Fibroblast of villous mesenchyme (primary cell): ENCODE results near the gene COL1A1. TPM values are rescaled to one million over a fixed set of nuclear protein-coding genes. Genes with fewer than 3 reads are reported as not detected.
A peak's percentile ranks its signal among the peaks of the same experiment; 100 is the strongest.

Experiments used
- DNase-seq: peaks from one replicate; pipeline ENCODE4 v3.0.0-alpha.2; 2010; ENCODE audit warnings: low read depth
- H3K4me3 ChIP-seq: 2 replicates; pipeline ENCODE4 v1.5.1; 2011; ENCODE audit warnings: low read depth, mild to moderate bottlenecking, low read length
- total RNA-seq: library from RNA; depleted of rRNA; stranded (reverse); fragments of >200 nt; gene quantifications from 2 replicates; pipeline ENCODE4 v1.2.3, GENCODE V29; 2012
- TF ChIP-seq, protein P1 (sequence below): IDR thresholded peaks from 2 replicates; pipeline ENCODE4 v1.5.1; 2012; ENCODE audit warnings: low read depth, mild to moderate bottlenecking, low read length; ENCODE audit not compliant: insufficient read depth

The COL1A1 gene
- total RNA-seq, 1 donor: 2,749 TPM

DNA sequence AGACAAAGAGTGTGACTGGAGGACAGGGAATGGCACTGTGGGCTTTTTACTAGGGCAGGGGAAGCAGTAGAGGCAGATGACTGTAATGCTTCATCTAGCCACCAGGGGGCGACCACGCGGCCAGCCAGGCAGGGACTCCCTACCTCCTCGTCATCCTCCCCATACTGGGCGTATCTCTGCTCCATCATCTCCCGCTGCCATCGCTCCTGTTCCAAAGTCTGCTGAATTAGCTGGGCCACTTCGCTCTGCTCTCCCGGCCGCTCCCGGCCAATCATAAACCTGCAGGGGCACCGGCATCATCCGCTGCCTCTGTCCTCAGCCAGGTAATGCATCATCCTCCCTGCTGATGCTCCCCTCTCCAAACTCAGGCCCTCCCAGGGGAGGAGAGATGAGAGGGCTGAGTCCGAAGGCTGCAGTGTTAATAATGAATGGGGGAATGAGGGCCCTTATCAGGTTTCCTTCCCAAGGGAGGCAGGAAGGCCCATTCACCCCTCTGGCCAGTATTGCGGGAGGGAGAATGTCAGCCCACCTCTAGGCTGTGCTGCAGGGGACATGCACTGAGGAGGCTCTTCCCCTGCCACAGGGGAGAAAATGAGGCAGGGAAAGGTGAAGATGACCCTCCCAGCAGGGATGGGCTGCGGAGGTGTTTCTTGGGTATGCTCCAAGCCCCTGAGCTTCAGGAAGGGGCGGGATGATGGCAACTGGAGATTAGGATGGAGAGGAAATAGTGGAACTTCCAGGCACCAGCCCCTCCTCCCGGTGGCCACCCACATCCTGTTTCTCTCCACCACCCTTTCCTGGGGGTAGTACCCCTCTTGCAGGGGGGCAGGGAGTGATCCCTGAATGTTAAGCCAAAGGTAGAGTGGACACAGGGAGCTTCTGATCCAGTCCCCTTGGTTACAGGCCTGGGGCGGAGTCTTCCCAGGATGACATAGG, 61.2 kb downstream of the COL1A1 start:
- TF ChIP-seq, protein P1, sequence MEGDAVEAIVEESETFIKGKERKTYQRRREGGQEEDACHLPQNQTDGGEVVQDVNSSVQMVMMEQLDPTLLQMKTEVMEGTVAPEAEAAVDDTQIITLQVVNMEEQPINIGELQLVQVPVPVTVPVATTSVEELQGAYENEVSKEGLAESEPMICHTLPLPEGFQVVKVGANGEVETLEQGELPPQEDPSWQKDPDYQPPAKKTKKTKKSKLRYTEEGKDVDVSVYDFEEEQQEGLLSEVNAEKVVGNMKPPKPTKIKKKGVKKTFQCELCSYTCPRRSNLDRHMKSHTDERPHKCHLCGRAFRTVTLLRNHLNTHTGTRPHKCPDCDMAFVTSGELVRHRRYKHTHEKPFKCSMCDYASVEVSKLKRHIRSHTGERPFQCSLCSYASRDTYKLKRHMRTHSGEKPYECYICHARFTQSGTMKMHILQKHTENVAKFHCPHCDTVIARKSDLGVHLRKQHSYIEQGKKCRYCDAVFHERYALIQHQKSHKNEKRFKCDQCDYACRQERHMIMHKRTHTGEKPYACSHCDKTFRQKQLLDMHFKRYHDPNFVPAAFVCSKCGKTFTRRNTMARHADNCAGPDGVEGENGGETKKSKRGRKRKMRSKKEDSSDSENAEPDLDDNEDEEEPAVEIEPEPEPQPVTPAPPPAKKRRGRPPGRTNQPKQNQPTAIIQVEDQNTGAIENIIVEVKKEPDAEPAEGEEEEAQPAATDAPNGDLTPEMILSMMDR: peak; percentile 55
- peak; percentile 77 for DNase-seq
- H3K4me3 ChIP-seq: no peak overlapping the region

DNA sequence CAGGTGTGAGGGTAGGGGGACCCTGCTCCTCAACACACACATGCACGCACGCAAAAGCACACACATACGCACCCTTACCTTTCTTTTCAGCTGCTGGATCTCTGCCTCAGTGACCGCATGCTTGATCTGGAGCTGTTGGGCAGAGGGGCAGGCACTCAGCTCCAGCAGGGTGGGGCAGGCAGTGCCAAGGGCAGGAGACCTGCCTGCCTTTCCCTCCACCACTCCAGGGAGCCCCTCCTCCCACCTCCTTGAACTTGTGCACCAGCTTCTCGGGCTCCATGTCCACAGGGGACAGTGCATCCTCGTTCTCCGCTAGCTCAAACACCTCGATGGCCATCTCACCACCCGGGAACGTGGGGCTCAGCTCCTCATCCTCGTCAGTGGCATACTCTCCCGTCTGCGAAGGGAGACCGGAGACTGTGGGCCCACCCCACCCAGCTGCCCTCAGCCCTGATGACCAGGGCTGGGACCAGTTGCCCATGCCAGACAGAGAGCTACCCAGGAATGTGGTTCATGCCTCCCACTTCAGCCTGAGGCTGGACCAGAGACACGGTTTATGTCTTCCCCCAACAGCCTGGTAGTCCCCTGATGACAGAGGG, 62.1 kb downstream of the COL1A1 start:
- no peak overlapping the region for H3K4me3 ChIP-seq
- TF ChIP-seq, protein P1: no peak
- no peak for DNase-seq

- TF ChIP-seq, protein P1: no peak
- no peak overlapping the region for H3K4me3 ChIP-seq
- no peak for DNase-seq
Measured at GRCh38 chr17:50137042-50137441, 64.4 kb downstream of the COL1A1 start.

DNA sequence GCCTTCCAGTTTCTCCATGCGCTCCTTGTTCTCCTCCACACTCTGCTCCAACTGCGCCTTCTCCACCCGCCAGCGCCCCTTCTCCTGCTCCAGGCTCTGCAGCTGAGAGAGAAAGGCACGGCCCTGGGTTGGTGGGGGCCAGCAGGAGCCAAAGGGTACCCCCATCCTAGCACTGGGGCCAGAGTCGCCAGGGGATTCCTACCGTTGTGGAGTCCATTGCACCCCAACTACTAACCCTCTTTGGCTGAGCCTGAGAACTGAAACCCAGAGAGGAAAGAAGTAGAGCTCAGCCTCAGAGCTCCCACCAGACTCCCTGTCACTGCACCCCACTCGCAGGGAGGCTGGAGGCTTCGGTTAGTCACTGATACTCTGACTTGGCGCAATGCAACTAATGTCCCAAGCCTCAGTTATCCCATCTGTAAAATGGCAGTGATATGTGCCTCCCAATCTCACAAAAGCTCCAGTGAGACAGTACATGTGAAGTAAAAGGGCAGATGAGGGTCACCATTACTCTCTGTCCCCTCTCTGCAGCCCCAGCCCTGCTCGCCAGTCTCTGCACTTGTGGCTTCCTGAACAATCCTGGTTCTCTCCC, 65.2 kb downstream of the COL1A1 start:
- TF ChIP-seq, protein P1: no peak
- no peak overlapping the region for H3K4me3 ChIP-seq
- no peak for DNase-seq

DNA sequence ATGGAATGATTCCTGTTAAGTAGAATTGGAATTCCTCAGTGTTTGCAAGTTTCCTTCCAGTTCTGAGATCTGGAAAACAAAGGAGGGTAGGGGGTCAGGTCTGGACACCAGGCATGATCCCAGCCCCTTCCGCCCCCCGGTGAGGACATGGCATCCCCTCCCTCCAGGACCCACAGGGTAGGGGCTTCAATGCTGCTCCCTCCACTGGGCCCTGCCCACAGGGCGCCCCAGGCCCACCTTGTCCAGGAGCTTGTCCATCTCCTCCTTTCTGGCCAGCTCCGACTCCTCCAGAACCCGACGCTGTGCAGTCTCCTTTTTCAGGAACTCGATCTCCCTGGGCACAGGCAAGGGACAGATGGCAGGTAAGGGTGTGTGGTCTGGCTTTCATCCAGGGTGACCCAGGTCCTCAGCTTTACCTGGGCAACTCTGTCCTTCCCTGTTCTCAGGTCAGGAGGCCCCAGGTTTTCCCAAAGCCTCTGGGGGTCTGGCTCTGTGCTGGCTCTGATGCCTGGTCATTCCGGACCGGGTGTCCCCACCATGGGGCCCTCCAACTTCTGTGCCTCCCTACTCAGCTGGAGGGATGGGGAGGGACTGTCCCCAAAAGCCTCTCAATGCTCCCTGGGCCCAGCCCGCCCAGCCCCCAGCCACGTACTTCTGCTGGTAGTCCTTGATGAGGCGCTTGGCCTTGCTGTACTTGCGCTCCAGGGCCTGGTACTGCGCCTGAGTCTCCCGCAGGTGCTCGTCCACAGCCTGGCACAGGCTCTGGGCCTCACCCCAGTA, 65.9 kb downstream of the COL1A1 start:
- H3K4me3 ChIP-seq: no peak overlapping the region
- no peak for DNase-seq
- TF ChIP-seq, protein P1: no peak
